Large intestine (tissue), 3 donors: ENCODE measurements around the gene TEX36. TPM values are rescaled to one million over a fixed set of nuclear protein-coding genes. Genes with fewer than 3 reads are reported as not detected.
A peak's percentile ranks its signal among the peaks of the same experiment; 100 is the strongest.
"Not testable (repeated sequence)": the region's sequence is repeated elsewhere in the genome, so short reads cannot be mapped to it uniquely, and the experiment has no call there.

ENCODE experiments used
- DNase-seq, 2 donors: peaks; one replicate each; pipeline versions ENCODE4 v3.0.0 to v3.0.0-alpha.2; 2013
- H3K27ac ChIP-seq: one replicate; pipeline ENCODE4 v1.5.1; 2013; ENCODE audit warnings: low read length
- H3K27me3 ChIP-seq: 2 replicates; pipeline ENCODE4 v1.6.1; 2013; ENCODE audit warnings: low read length; ENCODE audit not compliant: control insufficient read depth, insufficient read depth
- H3K36me3 ChIP-seq: 2 replicates; pipeline ENCODE4 v1.6.1; 2013; ENCODE audit warnings: low read length; ENCODE audit not compliant: control insufficient read depth, insufficient read depth
- H3K4me1 ChIP-seq: one replicate; pipeline ENCODE4 v1.6.1; 2013; ENCODE audit warnings: low read length; ENCODE audit not compliant: control insufficient read depth, insufficient read depth
- H3K4me3 ChIP-seq: one replicate; pipeline ENCODE4 v1.5.1; 2013; ENCODE audit warnings: low read length
- H3K9me3 ChIP-seq: one replicate; pipeline ENCODE4 v1.6.1; 2013; ENCODE audit warnings: mild to moderate bottlenecking, low read depth, low read length, moderate library complexity; ENCODE audit not compliant: control insufficient read depth
- WGBS: methylation state at CpG from one replicate; pipeline ENCODE4 v1.1.5; 2013; ENCODE audit warnings: low lambda C conversion rate; ENCODE audit not compliant: insufficient coverage; 5-methylcytosine and 5-hydroxymethylcytosine counted together
- polyA plus RNA-seq: library from polyadenylated mRNA; unstranded; fragments of 120-200 nt; gene quantifications from one replicate; pipeline ENCODE4 v1.2.1, GENCODE V29; 2013

The TEX36 gene
- polyA plus RNA-seq, 1 donor: 0.07 TPM

GRCh38 chr10:125661941-125662515 lies 20.9 kb downstream of the TEX36 start:
- 54% methylated on average over 3 of the region's 7 CpGs for WGBS
- Histone ChIP-seq H3K4me1 (no peaks in the 10 kb centered on the region), H3K4me3 (no peak overlapping the region), H3K27me3 (no peaks in the 10 kb centered on the region), H3K36me3 (no peaks in the 10 kb centered on the region), H3K27ac (no peak overlapping the region), H3K9me3 (no peaks in the 10 kb centered on the region)
- peak in 1 of 2 donors; percentile 3 for DNase-seq

GRCh38 chr10:125661431-125661940 lies 21.5 kb downstream of the TEX36 start:
- no peak overlapping the region for H3K4me3 ChIP-seq
- no peak for DNase-seq
- no peaks in the 10 kb centered on the region for H3K36me3 ChIP-seq
- no peak overlapping the region for H3K27ac ChIP-seq
- no peaks in the 10 kb centered on the region for H3K4me1 ChIP-seq
- H3K27me3 ChIP-seq: no peaks in the 10 kb centered on the region
- WGBS: no CpG with 5 or more reads among the region's 12 CpGs
- no peaks in the 10 kb centered on the region for H3K9me3 ChIP-seq

DNA sequence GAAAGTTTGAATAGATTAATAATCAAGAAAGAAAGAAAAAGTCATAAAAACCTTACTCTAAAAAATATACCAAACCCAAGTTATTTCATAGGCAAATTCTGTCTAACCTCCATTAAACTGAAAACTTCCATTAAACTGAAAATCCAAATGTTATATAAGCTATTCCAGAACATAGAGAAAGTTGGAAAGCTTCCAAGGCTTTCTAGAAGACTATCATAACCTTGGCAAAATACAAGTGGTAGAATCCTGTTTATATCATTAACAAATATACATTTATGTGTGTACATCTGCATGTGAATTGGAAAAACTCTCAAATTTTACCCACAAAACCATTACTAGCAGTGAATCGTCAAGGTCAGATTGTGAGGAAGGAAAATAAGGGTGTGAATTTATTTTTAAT lies 23.9 kb downstream of the TEX36 start:
- Histone ChIP-seq H3K27me3 (no peaks in the 10 kb centered on the region), H3K36me3 (no peaks in the 10 kb centered on the region), H3K4me1 (no peaks in the 10 kb centered on the region), H3K4me3 (no peak overlapping the region), H3K9me3 (no peaks in the 10 kb centered on the region), H3K27ac (no peak overlapping the region)
- 88% methylated on average over 1 of the region's 1 CpG for WGBS
- DNase-seq: no peak

GRCh38 chr10:125656523-125656922 lies 26.4 kb downstream of the TEX36 start:
- H3K4me3 ChIP-seq: no peak overlapping the region
- DNase-seq: no peak
- no peaks in the 10 kb centered on the region for H3K27me3 ChIP-seq
- H3K9me3 ChIP-seq: no peaks in the 10 kb centered on the region
- no peaks in the 10 kb centered on the region for H3K4me1 ChIP-seq
- H3K36me3 ChIP-seq: no peaks in the 10 kb centered on the region
- WGBS: no CpG with 5 or more reads among the region's 3 CpGs
- H3K27ac ChIP-seq: no peak overlapping the region

DNA sequence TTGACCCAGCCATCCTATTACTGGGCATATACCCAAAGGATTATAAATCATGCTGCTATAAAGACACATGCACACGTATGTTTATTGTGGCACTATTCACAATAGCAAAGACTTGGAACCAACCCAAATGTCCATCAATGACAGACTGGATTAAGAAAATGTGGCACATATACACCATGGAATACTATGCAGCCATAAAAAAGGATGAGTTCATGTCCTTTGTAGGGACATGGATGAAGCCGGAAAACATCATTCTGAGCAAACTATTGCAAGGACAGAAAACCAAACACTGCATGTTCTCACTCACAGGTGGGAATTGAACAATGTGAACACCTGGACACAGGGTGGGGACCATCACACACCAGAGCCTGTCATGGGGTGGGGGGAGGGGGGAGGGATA lies 29.9 kb downstream of the TEX36 start:
- H3K4me3 ChIP-seq: not testable (repeated sequence)
- no CpG with 5 or more reads among the region's 2 CpGs for WGBS

GRCh38 chr10:125646311-125646710 lies 36.7 kb downstream of the TEX36 start:
- WGBS: 43% methylated on average over 1 of the region's 1 CpG
- Histone ChIP-seq H3K9me3 (no peaks in the 10 kb centered on the region), H3K27me3 (no peaks in the 10 kb centered on the region), H3K4me3 (no peak overlapping the region), H3K27ac (no peak overlapping the region), H3K36me3 (no peaks in the 10 kb centered on the region), H3K4me1 (no peaks in the 10 kb centered on the region)
- no peak for DNase-seq

More for the DNA sequence above, 29.9 kb downstream of the TEX36 start:
- H3K27ac ChIP-seq, H3K27me3 ChIP-seq, H3K4me1 ChIP-seq, DNase-seq, H3K36me3 ChIP-seq, H3K9me3 ChIP-seq: not testable (repeated sequence)

DNA sequence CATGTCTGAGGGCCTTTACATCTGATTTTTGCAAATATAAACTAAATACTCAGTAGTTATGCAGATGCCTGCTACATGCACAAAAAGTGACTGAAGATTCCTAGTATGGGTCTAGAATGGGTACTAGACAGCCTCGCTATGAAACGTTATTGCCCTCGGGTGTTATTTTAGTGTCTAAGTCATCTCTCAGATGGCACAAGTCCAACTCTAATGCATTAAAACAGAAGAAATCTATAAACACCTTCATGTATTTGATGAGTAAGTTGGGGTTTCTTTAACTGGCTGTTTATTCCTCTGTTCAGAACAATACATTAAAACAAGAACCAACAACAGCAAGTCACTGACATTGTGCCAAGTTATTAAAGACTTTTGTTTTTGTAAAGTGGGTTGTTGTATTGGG lies 41.6 kb downstream of the TEX36 start:
- 100% methylated on average over 1 of the region's 3 CpGs for WGBS
- Histone ChIP-seq H3K4me3 (no peak overlapping the region), H3K4me1 (no peaks in the 10 kb centered on the region), H3K36me3 (no peaks in the 10 kb centered on the region), H3K9me3 (no peaks in the 10 kb centered on the region), H3K27me3 (peaks cover 5% of the 10 kb centered on the region), H3K27ac (no peak overlapping the region)
- no peak for DNase-seq

DNA sequence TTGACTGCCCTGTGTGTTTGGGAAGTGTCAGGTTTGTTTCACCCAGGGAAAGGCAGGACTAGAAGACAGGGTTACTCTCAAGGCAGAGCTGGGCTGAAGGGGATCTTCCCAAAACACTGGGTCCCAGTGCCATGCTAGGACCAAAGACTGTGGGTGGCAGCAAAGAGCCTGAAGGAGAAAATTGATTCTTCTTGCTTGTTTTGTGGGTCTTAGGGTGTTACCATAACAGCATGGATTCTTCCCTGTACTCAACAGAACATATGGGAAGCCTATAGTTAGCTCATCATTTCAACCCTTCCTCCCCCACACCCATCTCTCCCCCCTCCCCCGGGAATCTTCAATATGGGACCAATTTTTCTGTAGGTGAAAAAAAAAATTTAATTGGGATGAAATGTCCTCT lies 42.3 kb downstream of the TEX36 start:
- WGBS: no CpG with 5 or more reads among the region's 1 CpG
- Histone ChIP-seq H3K4me1 (no peaks in the 10 kb centered on the region), H3K9me3 (no peaks in the 10 kb centered on the region), H3K4me3 (no peak overlapping the region), H3K27ac (no peak overlapping the region), H3K36me3 (no peaks in the 10 kb centered on the region), H3K27me3 (peaks cover 5% of the 10 kb centered on the region)
- DNase-seq: no peak

DNA sequence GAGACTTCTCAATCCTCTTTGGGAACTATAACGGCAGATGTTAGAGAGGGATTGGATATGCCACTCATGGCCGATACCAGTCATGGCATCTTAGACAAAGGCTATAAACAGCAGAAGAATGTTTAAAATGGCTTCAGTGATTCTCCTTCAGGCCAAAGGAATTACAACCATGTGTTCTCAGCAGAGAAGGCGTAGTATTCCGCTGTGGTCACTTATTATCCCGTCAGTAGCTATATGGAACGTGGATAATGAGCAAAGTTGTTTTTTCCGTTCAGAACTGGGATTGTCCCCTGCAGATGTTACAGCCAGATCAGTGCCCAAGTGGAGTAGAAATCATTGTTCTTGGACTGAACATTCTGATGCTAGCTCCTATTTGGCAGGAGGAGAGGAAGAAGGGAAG lies 43.1 kb downstream of the TEX36 start:
- H3K9me3 ChIP-seq: no peaks in the 10 kb centered on the region
- no peak overlapping the region for H3K27ac ChIP-seq
- peaks cover 8% of the 10 kb centered on the region for H3K27me3 ChIP-seq
- H3K4me3 ChIP-seq: no peak overlapping the region
- no peak for DNase-seq
- H3K36me3 ChIP-seq: no peaks in the 10 kb centered on the region
- H3K4me1 ChIP-seq: no peaks in the 10 kb centered on the region
- WGBS: 60% methylated on average over 1 of the region's 7 CpGs

DNA sequence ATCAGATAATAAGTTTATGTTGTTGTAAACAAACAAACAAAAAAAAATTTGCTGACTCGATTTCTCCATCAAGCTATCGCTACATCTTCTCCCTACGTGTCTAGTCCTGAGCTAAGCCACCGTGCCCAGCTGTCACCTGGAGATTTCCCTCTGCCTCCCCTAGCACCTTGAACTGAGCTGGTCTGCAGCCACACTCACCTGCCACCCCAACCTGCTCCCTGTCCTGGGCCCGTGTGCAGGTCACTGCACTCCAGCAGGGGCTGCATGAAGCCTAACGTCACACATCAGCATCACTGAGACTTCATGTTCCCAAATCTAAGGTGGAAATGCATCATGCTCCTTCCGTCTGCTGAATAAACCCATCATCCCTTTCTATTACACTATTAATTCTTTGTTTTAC lies 44.4 kb downstream of the TEX36 start:
- Histone ChIP-seq H3K4me1 (no peaks in the 10 kb centered on the region), H3K9me3 (no peaks in the 10 kb centered on the region), H3K4me3 (no peak overlapping the region), H3K36me3 (no peaks in the 10 kb centered on the region), H3K27me3 (peaks cover 10% of the 10 kb centered on the region), H3K27ac (no peak overlapping the region)
- no peak for DNase-seq
- 67% methylated on average over 3 of the region's 7 CpGs for WGBS

DNA sequence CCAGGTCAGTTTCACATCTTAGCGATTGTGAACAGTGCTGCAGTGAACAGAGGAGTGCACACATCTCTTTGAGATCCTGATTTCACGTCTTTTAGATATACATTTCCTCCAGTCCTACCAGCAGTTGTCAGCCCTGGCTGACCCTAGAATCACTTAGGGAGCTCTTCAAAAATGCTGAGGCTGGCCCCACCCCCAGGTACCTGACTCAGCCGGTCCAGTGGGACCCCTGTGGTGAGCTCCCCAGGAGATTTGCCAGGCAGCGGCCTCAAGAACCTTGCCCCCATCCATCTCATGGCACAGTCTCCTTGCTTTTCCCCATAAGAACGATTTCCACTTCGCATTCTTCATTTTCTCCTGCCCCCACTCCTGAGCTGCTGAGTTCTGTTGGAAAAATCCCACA lies 45.5 kb downstream of the TEX36 start:
- no peak overlapping the region for H3K4me3 ChIP-seq
- H3K36me3 ChIP-seq: no peaks in the 10 kb centered on the region
- H3K27ac ChIP-seq: no peak overlapping the region
- no CpG with 5 or more reads among the region's 6 CpGs for WGBS
- H3K27me3 ChIP-seq: peaks cover 10% of the 10 kb centered on the region
- DNase-seq: no peak
- H3K4me1 ChIP-seq: no peaks in the 10 kb centered on the region
- no peaks in the 10 kb centered on the region for H3K9me3 ChIP-seq
